Fibroblast of pulmonary artery (primary cell): ENCODE data around the gene FTSJ3.

ENCODE experiments used
- DNase-seq: peaks from one replicate; pipeline ENCODE4 v3.0.0-alpha.2; 2010; ENCODE audit warnings: low read depth
- H3K4me3 ChIP-seq: replicated peaks from 2 replicates; pipeline ENCODE4 v1.5.1; 2011; ENCODE audit warnings: low read depth, mild to moderate bottlenecking, control low read depth, low read length, moderate library complexity
- TF ChIP-seq, protein P1 (sequence below): IDR thresholded peaks from 2 replicates; pipeline ENCODE4 v1.5.1; 2011; ENCODE audit warnings: mild to moderate bottlenecking, control low read depth, low read length, inconsistent platforms; ENCODE audit errors: missing control alignments

FTSJ3 gene

DNA sequence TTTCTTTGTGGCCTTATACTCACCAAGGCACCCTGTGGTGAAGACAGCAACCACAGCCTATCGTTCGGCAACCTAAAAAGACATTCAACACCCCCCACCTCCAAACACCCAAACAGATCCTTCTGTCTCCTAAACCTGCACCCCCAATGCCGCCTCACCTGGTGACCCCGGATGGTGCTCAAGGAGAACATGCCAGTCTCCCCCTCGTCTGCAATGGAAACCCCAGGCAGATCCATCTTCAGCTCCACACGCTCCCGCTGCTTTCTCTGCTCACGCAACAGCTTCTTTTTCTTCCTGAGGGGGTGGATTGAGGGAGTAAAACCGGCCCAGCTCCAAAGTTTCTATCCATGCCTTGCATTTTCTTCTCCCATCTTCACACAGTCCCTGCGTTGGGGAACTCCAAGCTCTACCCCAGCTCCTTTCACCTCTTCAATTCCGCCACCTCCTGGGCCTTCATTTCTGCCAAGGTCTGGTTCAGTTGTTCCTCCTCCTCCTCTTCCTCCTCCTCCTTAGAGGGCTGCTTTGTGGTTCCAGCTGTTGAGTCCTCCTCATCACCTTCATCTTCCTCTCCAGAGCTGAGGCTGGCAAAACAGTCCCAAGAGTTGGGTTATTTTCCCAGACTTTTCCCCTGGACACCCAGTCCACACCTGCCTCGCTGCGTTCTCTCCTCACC is 3.7 kb downstream of the FTSJ3 start:
- TF ChIP-seq, protein P1, sequence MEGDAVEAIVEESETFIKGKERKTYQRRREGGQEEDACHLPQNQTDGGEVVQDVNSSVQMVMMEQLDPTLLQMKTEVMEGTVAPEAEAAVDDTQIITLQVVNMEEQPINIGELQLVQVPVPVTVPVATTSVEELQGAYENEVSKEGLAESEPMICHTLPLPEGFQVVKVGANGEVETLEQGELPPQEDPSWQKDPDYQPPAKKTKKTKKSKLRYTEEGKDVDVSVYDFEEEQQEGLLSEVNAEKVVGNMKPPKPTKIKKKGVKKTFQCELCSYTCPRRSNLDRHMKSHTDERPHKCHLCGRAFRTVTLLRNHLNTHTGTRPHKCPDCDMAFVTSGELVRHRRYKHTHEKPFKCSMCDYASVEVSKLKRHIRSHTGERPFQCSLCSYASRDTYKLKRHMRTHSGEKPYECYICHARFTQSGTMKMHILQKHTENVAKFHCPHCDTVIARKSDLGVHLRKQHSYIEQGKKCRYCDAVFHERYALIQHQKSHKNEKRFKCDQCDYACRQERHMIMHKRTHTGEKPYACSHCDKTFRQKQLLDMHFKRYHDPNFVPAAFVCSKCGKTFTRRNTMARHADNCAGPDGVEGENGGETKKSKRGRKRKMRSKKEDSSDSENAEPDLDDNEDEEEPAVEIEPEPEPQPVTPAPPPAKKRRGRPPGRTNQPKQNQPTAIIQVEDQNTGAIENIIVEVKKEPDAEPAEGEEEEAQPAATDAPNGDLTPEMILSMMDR = no peak
- no peak for DNase-seq
- H3K4me3 ChIP-seq = no peak overlapping the region

DNA sequence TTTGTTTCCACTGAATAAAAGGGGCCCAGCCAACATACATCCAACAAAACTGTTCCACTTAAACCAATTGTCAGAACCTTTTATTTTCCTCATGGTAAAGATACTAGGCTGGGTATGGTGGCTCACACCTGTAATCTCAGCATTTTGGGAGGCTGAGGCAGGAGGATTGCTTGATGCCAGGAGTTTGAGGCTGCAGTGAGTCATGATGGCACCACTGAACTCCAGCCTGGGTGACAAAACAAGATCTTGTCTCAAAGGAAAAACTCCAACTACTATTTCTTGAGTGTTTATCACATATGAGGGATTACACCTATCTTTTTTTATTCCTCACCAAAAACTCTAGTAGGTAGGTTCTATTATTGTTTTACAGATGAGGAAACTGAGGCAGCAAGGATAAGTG is 4.9 kb downstream of the FTSJ3 start:
- TF ChIP-seq, protein P1 = no peak
- H3K4me3 ChIP-seq = no peak overlapping the region
- DNase-seq = no peak

DNA sequence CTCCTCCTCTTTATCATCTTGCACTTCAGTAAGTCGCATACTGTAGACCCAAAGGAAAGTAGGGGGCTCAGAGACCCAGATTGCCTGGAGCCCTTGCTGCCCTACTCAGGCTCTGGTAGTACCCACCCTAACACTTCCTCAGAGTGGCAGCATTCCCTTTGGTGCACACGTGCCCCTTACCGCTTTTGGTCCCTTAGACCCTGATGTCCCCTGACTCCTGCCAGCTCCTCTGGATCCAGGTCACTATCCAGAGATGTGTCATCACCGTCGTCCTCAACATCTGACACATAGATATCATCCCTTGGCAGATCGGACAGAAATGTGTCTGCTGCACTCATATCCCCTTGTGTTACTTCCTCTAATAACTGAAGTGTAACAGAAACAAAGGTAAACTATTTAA is 5.7 kb downstream of the FTSJ3 start:
- H3K4me3 ChIP-seq = no peak overlapping the region
- DNase-seq = no peak
- TF ChIP-seq, protein P1 = no peak

DNA sequence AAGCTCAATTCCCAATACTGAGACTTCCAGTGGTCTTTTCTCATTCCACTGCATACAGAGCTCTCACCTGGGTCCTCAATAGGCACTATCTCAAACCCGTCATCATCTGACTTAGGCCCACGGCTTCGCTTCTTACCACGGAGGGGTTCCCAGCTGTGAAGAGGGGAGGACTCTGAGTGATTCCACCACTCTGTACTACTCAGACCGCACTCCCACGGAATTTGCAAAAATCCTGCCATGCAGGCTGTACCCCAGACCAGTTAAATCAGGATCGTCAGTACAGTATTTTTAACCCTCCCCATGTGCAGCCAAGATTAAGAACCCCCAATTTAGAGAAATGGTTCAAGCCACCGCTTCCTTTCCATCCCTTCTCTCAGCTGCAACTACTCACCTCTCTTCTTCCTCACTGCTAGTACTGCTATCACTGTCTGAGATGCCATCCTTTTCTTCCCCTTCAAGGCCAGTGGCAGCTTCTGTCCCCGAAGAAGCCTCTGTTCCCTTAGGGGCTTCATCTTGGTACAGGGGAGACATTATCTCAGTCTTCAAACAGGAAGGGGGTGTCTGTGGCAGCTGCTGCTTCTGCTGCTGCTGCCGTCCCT is 6.4 kb downstream of the FTSJ3 start:
- H3K4me3 ChIP-seq = no peak overlapping the region
- TF ChIP-seq, protein P1 = no peak
- DNase-seq = no peak

DNA sequence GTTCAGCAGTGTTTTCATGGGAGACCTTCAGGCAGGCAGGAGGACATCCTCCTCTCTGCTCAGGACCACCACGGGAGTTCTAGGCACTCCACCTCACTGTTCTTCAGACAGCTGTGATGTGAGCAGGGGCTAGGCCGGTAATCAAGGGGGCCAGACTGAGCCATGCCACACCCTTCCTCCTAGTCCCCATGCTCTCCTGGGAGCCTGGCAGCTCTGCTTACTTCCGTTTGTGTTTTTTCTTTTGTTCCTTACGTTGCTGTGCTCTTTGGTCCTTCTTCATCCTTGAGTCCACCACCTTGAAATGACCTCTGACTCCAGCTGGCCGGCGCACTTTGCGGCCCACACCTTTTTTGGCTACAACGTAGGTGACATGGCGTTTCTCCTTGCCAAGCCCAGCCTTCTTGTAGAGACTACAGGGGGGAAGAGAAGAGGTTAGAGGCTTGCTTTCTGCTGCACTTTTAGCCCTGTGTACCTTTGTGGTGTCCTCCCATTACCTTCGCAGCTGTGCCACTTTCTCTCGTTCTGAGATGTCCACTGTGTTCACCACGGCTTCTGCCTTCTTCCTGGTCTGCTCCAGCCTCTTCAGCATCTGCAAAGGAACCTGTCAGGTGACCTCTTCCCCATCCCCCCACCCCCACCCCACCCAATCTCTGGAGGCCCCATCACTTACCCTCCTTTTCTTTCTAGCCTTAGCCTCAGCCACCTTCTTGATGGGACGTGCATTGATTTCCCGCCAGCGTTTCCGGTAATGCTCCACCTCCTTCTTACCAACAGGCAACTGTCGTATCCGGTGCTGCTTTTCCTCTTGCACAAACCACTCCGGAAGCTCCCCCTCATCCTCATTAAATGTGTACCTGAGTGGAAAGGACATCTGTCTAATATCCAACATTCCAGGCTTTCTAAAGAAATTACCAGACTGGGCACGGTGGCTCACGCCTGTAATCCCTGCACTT is 7.6 kb downstream of the FTSJ3 start:
- no peak for DNase-seq
- TF ChIP-seq, protein P1 = no peak
- no peak overlapping the region for H3K4me3 ChIP-seq

DNA sequence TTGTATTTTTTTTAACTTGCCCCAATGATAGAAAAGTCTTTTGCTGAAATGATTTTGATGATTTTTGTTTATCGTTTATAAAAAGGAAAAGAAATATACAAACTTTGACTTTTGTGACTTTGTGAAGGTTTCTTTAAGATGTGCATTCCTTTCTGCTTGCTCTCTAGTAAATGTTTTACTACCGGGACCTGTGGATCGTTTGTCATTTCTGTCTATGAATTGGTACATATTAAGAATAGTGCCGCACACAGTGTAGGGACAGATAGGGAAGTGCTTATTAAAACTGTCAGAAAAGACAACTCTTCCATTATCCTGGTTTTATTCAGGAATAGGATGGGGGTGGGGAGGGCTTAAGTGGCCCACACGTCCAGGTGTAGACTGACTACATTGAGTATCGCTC is 8.3 kb downstream of the FTSJ3 start:
- TF ChIP-seq, protein P1 = no peak
- no peak overlapping the region for H3K4me3 ChIP-seq
- DNase-seq = no peak
